ENCODE data around the gene AMPH. TPM values are rescaled to one million over a fixed set of nuclear protein-coding genes. Genes with fewer than 3 reads are reported as not detected.

The AMPH gene
- total RNA-seq, 1 donor from 2014 or later: 0.25 TPM

DNA sequence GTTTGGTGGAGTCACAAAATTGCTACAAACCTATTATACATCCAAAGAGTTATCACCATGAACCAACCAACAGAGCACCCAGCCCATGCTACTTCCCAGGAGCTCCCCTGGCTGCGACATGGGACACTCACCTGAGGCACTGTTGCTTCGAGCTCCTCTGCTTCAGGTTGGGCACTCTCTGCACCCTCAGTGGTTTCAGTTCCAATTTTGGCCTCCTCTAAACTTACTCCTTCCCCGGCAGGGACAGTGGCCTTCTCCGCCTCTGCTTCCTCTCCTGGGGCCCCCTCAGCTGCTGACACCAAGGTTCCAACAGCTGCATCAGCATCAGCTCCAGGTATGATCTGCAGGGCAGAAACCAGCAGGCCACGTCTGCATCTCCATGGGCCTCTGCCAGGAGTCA lies 237.3 kb downstream of the AMPH start:
- Histone ChIP-seq H3K4me3 (ENCODE audit: low read depth, low read length) (no peak overlapping the region), H3K36me3 (ENCODE audit: control insufficient read depth, insufficient read depth, low read length) (no peaks in the 10 kb centered on the region), H3K27me3 (ENCODE audit: control insufficient read depth, insufficient read depth, low read length) (no peaks in the 10 kb centered on the region)
- TF ChIP-seq, protein P1, sequence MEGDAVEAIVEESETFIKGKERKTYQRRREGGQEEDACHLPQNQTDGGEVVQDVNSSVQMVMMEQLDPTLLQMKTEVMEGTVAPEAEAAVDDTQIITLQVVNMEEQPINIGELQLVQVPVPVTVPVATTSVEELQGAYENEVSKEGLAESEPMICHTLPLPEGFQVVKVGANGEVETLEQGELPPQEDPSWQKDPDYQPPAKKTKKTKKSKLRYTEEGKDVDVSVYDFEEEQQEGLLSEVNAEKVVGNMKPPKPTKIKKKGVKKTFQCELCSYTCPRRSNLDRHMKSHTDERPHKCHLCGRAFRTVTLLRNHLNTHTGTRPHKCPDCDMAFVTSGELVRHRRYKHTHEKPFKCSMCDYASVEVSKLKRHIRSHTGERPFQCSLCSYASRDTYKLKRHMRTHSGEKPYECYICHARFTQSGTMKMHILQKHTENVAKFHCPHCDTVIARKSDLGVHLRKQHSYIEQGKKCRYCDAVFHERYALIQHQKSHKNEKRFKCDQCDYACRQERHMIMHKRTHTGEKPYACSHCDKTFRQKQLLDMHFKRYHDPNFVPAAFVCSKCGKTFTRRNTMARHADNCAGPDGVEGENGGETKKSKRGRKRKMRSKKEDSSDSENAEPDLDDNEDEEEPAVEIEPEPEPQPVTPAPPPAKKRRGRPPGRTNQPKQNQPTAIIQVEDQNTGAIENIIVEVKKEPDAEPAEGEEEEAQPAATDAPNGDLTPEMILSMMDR (IDR thresholded peaks at IDR 0.05; ENCODE audit: insufficient read depth, low read length, poor library complexity, severe bottlenecking): no peak
- no peak for DNase-seq (ENCODE audit: low read depth)

DNA sequence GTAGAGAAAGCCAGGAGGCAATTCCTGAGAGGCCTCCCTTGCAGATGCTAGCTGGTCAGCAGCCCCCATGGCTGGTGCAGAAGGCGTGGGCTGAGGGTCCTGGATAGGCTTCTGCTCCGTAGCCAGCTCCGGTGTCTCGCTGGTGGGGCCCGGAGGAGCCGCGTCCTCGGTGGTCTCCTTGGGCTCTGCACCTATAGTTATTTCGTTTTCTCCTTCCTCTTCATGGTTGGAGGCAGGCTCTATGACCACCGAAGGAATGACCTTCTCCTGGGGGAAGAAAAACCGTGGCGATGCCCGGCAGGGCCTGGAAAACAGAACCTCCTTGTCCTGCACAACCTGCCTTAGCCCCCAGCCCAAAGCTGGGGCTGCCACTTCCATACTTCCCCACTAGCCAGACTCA lies 239.4 kb downstream of the AMPH start:
- Histone ChIP-seq H3K4me3 (ENCODE audit: low read depth, low read length) (no peak overlapping the region), H3K27me3 (ENCODE audit: control insufficient read depth, insufficient read depth, low read length) (no peaks in the 10 kb centered on the region), H3K36me3 (ENCODE audit: control insufficient read depth, insufficient read depth, low read length) (no peaks in the 10 kb centered on the region)
- TF ChIP-seq, protein P1 (IDR thresholded peaks at IDR 0.05; ENCODE audit: insufficient read depth, low read length, poor library complexity, severe bottlenecking): no peak
- no peak for DNase-seq (ENCODE audit: low read depth)

DNA sequence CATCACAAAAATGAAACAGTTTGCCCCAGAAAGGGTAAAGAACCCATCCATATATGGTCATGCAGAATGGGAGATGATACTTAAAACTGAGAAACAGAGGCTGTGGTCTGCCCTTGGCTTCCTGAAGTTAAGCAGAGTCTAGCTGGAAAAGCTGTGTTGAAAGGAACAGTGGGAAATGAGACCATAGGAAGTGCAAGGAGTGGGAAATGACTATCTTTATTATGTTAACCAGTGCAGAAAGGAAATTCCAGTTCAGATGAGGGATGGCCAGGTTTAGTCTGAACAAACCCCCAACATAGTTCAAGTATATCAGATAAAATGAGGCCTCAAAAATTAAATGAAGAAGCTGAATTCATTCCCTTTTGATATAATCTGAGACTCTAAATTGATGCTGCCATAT lies 245.5 kb downstream of the AMPH start:
- TF ChIP-seq, protein P1 (IDR thresholded peaks at IDR 0.05; ENCODE audit: insufficient read depth, low read length, poor library complexity, severe bottlenecking): no peak
- DNase-seq (ENCODE audit: low read depth): no peak
- Histone ChIP-seq H3K36me3 (ENCODE audit: control insufficient read depth, insufficient read depth, low read length) (no peaks in the 10 kb centered on the region), H3K4me3 (ENCODE audit: low read depth, low read length) (no peak overlapping the region), H3K27me3 (ENCODE audit: control insufficient read depth, insufficient read depth, low read length) (no peaks in the 10 kb centered on the region)

DNA sequence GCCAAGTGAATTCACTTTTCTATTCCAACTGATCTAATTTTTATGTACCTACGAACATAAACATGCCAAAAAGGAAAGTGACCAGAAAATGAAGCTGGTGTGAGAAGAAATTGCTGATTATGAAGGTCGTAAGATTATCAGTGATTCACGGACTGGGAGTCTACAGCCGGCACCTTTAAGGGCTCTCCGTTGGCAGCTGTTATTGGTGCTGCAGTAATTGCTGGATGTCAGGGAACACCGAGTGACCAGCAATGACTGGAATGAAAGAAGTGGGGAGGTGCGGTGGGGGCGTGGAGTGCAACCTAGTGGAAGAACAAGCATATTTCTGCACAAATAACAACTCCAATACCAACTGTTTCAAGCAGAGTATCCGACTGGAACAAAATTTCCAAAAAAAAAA lies 247.9 kb downstream of the AMPH start:
- TF ChIP-seq, protein P1 (IDR thresholded peaks at IDR 0.05; ENCODE audit: insufficient read depth, low read length, poor library complexity, severe bottlenecking): no peak
- Histone ChIP-seq H3K36me3 (ENCODE audit: control insufficient read depth, insufficient read depth, low read length) (no peaks in the 10 kb centered on the region), H3K27me3 (ENCODE audit: control insufficient read depth, insufficient read depth, low read length) (no peaks in the 10 kb centered on the region), H3K4me3 (ENCODE audit: low read depth, low read length) (no peak overlapping the region)
- no peak for DNase-seq (ENCODE audit: low read depth)

DNA sequence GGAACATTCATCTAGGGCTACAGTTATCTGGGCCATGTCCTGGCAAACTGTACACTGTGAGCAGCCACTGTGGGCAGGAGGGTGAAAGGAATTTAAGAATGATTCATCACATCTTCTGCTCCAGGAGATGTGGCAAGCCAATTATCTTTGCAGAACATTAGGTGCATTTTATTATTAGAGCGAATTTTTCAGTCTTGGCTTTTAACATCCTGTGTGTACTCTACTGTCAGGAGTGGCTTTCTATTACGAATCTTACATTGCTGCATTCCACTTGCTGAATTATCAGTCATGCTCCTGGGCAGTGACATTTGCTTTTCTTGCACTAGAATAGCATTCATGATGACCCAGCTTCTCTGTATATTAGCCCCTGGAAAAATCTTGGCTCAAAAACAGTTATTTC lies 248.5 kb downstream of the AMPH start:
- Histone ChIP-seq H3K4me3 (ENCODE audit: low read depth, low read length) (no peak overlapping the region), H3K36me3 (ENCODE audit: control insufficient read depth, insufficient read depth, low read length) (no peaks in the 10 kb centered on the region), H3K27me3 (ENCODE audit: control insufficient read depth, insufficient read depth, low read length) (no peaks in the 10 kb centered on the region)
- DNase-seq (ENCODE audit: low read depth): no peak
- TF ChIP-seq, protein P1 (IDR thresholded peaks at IDR 0.05; ENCODE audit: insufficient read depth, low read length, poor library complexity, severe bottlenecking): no peak

DNA sequence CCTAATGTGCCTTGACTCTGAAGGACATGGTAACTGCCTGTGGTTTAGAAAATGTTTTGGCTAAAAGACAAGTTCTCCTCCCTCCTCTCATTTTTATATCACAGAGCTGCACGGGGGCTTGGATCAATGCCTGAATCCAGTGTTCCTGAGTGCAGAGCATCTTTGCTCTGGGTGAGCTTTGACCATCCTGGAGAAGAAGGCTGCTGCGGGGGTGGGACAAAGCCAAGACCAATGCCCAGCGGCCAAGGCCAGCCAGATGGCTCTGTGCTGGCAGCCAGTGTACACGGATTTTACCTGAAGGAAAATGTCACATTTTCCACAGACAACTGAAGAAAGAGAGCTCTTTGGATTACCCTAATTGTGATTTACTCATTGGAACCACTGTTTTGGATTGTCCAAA lies 255.7 kb downstream of the AMPH start:
- Histone ChIP-seq H3K36me3 (ENCODE audit: control insufficient read depth, insufficient read depth, low read length) (no peaks in the 10 kb centered on the region), H3K4me3 (ENCODE audit: low read depth, low read length) (no peak overlapping the region), H3K27me3 (ENCODE audit: control insufficient read depth, insufficient read depth, low read length) (no peaks in the 10 kb centered on the region)
- TF ChIP-seq, protein P1 (IDR thresholded peaks at IDR 0.05; ENCODE audit: insufficient read depth, low read length, poor library complexity, severe bottlenecking): no peak
- DNase-seq (ENCODE audit: low read depth): no peak

Data from kidney epithelial cell (primary cell).